ENCODE data around the gene MPPE1.

The MPPE1 gene

GRCh38 chr18:11834772-11835171, 73.3 kb downstream of the MPPE1 start:
- no peaks in the 10 kb centered on the region for H3K9me3 ChIP-seq (ENCODE audit: control insufficient read depth, low read length)
- WGBS, 2 experiments (ENCODE audit: insufficient coverage in 2 of 2): 100% methylated on average over 1 to 3 of the region's 5 CpGs

More at GRCh38 chr18:11834772-11835171, 73.3 kb downstream of the MPPE1 start:
- H3K36me3 ChIP-seq (ENCODE audit: control insufficient read depth, insufficient read depth, low read length): no peaks in the 10 kb centered on the region
- no peaks in the 10 kb centered on the region for H3K4me1 ChIP-seq (ENCODE audit: control insufficient read depth, insufficient read depth, low read length, poor library complexity, severe bottlenecking)
- no peak overlapping the region for H3K4me3 ChIP-seq (ENCODE audit: extremely low read depth, insufficient read depth, low read length, poor library complexity, severe bottlenecking)
- no peak overlapping the region for H3K27ac ChIP-seq (ENCODE audit: low read depth, low read length, severe bottlenecking)

Measured in mesodermal cell (in vitro differentiated cells).